NCI-H2196 (cell line): Measurements from ENCODE around the gene MSTN.

Experiments used
- DNase-seq: peaks from one replicate; lab custom pipeline; 2025; ENCODE audit not compliant: unreplicated experiment; lab: John Stamatoyannopoulos, UW

The MSTN gene

DNA sequence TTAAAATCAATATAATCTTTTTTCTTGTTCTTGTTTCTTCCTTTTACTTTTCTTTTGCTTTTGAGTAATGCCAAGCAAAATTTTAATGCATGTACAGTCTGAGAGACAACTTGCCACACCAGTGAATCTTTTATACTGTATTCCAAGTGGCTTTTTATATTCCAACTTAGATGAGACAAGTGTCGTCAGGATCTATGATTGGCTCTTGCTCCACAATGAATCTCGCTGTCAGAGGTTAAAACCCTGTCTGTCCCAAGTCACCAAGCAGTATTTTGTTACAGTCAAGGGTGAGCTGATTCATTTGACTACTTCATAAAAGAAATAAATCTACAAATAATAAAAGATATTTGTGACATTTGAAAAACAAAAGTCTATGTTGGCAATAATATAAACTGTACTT, at the start of gene MSTN:
Gene MSTN, minus strand, starts transcription at position 129 of the 400 bp plus-strand sequence. CDS start 133 bp downstream, outside the sequence.
- DNase-seq = no peak

- no peak for DNase-seq
Measured at GRCh38 chr2:190111166-190111565, 48.6 kb upstream of the MSTN start.

GRCh38 chr2:190110699-190111098, 48.2 kb upstream of the MSTN start:
- no peak for DNase-seq

DNA sequence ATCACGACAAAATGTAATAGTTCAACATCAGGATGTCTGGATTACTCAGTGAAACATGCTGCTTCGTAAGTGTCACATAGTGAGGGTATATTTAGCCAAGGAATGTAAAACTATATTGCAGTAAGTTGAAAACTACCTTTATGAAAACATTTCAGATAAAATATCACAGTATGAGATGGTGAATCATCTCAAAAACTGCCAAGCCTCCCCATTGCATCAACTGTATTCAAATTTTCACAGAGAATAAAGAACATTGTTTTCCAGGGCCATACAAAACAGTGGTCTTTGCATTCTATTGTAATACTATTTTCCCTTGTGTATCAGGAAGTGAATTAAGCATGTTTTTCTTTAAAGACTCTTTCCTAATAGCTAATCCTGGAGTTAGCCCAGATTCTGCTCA, 47.6 kb upstream of the MSTN start:
- DNase-seq = no peak

GRCh38 chr2:190107409-190107808, 44.9 kb upstream of the MSTN start:
- DNase-seq = no peak

DNA sequence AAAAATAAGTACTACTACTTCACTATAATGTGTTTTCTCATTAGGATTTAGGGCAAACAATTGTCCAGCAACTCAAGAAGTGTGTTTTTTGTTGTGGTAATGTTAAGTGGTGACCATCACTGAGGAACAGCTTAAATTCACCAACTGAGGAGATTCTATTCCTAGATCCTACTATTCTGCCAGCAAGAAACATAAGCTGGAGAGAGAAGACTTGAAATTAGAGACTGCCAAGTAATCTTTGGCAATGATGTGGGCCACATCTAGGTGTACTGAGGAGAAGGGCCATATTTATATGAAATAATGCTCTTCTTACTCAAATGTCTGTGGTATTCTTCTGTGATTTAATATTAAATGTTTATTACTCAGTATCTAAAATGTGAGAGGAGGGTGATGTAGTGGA, 44.3 kb upstream of the MSTN start:
- DNase-seq = no peak

DNA sequence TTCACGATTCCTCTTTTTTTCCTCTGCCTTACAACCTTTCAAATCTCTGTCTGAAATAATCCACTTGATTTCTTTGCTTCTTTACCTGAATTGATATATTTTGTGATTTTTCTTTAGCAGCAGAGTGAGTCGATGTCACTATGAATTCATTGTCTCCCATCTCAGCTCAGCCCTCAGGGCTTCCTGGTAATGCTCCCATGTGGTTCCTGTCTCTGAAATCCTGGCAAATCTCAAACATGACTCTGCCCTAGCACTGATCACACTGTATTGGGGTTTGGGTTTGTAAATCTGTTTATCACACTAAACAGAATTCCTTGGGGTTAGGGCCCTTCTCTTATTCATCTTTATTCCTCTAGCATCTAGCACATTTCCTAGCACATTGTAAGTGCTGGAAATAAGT, 43.0 kb upstream of the MSTN start:
- DNase-seq = no peak

DNA sequence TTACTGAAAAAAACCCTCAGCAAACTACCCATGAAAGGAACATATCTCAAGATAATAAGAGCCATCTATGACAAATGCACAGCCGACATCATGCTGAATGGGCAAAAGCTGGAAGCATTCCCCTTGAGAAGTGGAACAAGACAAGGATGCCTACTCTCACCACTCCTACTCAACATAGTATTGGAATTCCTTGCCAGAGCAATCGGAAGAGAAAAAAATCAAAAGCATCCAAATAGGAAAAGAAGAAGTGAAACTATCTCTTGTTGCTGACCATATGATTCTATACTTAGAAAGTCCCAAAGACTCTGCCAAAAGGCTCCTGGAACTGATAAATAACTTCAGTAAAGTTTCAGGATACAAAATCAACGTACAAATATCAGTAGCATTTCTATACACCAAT, 40.6 kb upstream of the MSTN start:
- no peak for DNase-seq

DNA sequence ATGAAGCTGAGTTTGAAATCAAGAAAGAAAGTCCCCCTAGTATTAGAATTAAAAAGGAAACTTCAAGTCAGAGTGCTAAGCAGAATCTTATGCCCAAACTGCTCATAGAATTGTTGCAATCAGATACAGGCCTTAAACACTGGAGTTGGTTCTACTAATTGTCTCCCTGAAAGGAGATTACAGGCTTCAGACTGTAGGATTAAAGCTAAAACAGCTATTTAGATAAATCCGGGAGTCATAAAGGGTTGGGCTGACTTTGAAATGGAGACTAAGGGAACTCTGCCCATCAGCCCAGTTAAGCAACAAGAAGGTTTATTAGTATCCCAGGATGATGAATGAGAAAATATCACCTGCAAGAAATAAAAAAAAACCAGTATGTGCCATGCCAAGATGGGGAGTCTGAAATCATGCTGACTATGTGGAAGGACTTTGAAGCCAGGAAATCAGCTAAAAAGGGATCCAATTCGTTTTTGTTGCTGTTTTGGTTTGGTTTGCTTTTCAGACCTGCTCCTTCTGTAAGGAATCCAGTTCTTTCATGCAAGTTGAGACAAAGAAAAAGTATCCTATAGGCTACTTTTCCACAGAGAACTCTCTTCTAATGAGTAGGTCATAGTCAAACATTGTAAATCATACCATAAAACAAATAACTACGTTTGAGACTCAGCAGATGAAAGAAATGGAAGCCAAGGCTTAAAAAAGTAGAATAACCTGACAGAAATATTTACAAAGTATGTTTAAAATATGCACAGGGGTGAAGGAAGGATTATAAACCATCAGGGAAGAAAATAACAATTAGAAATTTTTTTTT, 37.6 kb upstream of the MSTN start:
- no peak for DNase-seq

- DNase-seq = no peak
Measured at GRCh38 chr2:190098851-190099250, 36.3 kb upstream of the MSTN start.

DNA sequence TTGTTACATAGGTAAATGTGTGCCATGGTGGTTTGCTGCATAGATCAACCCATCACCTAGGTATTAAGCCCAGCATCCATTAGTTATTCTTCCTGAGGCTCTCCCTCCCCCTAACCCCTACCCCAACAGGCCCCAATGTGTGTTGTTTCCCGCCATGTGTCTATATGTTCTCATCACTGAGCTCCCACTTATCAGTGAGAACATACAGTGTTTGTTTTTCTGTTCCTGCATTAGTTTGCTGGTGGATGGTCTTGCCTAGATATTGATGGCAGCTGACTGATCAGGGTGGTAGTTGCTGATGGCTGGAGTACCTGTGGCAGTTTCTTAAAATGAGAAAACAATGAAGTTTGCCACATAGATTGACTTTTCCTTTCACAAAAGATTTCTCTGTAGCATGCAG, 34.6 kb upstream of the MSTN start:
- DNase-seq = no peak

- DNase-seq = no peak
Measured at GRCh38 chr2:190094316-190094871, 31.9 kb upstream of the MSTN start.

DNA sequence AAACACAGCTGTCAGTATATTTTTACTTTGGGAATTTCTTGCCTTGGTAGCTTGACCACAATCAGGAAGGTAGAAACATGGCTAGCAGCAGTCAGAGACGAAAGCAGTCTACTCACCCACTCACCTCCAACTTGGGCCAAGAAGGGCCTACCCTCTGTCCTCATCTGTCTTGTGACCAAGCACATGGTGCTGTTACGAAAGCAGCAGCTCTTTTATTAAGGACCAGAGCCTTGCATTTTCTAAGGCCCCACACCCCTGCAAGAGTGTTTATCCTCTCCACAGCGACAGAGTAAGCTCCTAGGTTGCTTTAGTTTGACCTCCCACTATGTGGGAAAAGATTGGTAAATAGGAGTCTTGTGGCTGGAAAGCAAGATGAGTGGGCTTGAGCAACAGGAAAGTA, 31.3 kb upstream of the MSTN start:
- DNase-seq = no peak

DNA sequence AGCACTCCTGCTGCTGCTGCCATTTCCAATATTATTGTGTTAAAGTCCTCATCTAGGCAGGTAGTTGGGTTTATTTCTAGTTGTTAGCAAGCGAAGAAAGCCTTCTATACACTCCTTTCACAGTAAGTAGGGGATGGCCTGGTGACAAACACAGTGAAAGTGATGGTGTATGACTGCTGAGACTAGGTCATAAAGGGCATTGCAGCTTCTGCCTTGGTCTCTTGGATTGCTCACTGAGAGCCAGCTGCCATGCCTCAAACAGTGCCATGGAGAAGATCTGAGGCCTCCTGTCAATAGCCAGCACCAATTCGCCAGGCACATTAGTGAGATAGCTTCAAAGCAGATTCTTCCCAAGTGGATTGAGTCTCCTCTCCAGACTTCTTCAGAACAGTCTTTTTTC, 27.6 kb upstream of the MSTN start:
- no peak for DNase-seq

GRCh38 chr2:190088917-190089316, 26.4 kb upstream of the MSTN start:
- peak; percentile 73 for DNase-seq

- DNase-seq = no peak
Measured at GRCh38 chr2:190084704-190085103, 22.2 kb upstream of the MSTN start.

DNA sequence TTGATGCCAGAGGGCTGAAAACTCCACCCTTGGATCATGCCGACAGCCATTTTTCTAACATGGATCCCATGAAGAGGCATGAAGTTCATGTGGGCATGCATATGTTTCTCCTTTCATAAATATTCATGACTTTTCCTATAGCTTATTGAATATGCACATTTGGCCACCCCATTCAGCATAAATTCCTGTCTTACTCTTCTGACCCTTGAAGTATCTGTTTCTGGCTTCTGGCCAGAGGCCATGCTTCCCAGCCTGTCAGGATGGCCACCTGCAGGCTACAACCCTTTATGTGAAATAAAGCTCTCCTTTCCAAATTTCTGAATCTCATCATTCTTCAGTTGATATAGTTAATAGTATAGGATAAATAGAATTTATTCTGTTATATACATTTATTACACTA, 19.6 kb upstream of the MSTN start:
- no peak for DNase-seq

DNA sequence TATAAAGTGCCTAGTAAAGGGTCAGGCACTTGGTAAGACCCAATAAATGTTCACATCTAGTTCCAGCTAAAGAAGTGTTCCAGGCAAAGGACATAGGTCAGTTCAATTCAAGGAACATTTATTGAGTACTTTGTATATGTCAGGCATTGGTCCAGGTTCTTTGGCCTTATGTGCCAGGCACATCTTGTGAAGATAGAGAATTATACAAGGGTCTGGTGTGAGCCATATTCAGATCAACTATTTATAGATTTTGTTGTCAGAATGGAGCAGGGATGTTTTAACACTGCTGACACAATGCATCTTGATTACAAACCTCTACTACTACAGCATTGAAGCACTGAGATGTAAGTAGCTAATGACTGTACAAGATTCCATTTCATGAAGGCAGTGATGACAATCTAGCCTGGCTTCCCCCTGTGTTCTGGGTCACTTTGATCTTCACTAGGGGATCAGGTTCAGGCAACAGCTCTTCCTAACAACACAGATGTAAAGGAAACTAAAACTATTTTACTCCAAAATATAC, 18.1 kb upstream of the MSTN start:
- DNase-seq = no peak

GRCh38 chr2:190079160-190079559, 16.6 kb upstream of the MSTN start:
- no peak for DNase-seq

DNA sequence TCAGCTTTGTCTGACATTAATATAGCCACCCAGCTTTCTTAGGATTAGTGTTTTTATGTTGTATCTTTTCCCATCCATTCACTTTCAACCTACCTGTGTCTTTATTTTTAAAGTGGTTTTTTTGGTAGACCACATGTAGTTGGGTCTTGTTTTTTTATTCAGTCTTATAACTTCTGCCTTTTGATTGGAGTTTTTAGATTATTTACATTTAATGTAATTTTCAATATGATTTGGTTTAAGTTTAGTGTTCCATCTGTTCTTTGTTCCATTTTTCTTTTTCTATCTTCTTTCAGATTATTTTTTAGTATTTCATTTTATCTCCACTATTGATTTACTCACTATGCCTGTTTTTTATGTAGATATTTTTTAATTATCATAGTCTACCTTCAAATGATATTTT, 13.1 kb upstream of the MSTN start:
- no peak for DNase-seq

- DNase-seq = peak; percentile 35
Measured at GRCh38 chr2:190069936-190070696, 7.6 kb upstream of the MSTN start.

DNA sequence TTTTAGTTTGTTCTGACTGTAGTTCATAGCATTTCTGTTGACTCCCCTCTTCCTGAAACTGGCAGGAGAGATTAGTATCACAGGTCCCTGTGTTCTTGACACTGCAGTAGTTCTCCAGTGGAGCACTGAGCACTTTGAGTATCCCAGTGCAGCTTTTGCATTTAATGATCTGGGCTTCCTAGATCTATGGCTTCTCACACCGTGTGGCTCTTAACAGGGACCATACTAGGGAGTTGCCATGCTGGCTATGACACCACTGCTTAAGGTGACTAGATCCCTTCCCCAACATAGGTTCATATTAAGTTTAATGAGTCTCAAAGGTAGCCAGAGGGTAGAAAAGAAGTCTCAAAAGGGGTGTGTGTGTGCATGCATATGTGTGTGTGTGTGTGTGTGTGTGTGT, 6.2 kb upstream of the MSTN start:
- DNase-seq = no peak
